Ascending aorta (tissue), 2 donors: ENCODE results near the gene SLC22A13. TPM values are rescaled to one million over a fixed set of nuclear protein-coding genes. Genes with fewer than 3 reads are reported as not detected.
"Not testable (repeated sequence)": the region's sequence is repeated elsewhere in the genome, so short reads cannot be mapped to it uniquely, and the experiment has no call there.

Experiments used
- DNase-seq, 2 donors: peaks; one replicate each; pipeline ENCODE4 v3.0.0-alpha.2; 2019; ENCODE audit warnings: low spot score in 2 of 2
- H3K27ac ChIP-seq, 2 donors: fragments of 200-600 bp; sonication (generic); one replicate each; pipeline ENCODE4 v1.5.1; 2016 to 2017; ENCODE audit warnings: mild to moderate bottlenecking in 1 of 2
- H3K27me3 ChIP-seq: fragments of 200-600 bp; sonication (generic); one replicate; pipeline ENCODE4 v1.5.1; 2017
- H3K36me3 ChIP-seq, 2 donors: fragments of 200-600 bp; sonication (generic); one replicate each; pipeline ENCODE4 v1.5.1; 2016
- H3K4me1 ChIP-seq, 2 donors: fragments of 200-600 bp; sonication (generic); one replicate each; pipeline ENCODE4 v1.5.1; 2016 to 2017; ENCODE audit warnings: mild to moderate bottlenecking in 1 of 2
- H3K4me3 ChIP-seq, 2 donors: fragments of 200-600 bp; sonication (generic); one replicate each; pipeline ENCODE4 v1.5.1; 2016 to 2017; ENCODE audit warnings: mild to moderate bottlenecking in 1 of 2
- H3K9me3 ChIP-seq, 2 donors: fragments of 200-600 bp; sonication (generic); one replicate each; pipeline ENCODE4 v1.5.1; 2016
- intact Hi-C: fragments of 100-400 bp; cut with DNase I; formaldehyde crosslinking; loops from one replicate; pipeline ENCODE4 v1.15.1; 2023
- total RNA-seq: library from RNA; depleted of rRNA; stranded (reverse); fragments of >200 nt; gene quantifications from one replicate; pipeline ENCODE4 v1.1.0, GENCODE V29; 2016
- TF ChIP-seq, protein P1 (sequence below), 3 experiments: fragments of 200-600 bp in 2 of 3; fragments of 450-650 bp in 1 of 3; sonication (generic) in 2 of 3; IDR thresholded peaks; one replicate each; pipeline ENCODE4 v1.5.1; 2016 to 2019; ENCODE audit warnings: antibody characterized with exemption in 3 of 3, mild to moderate bottlenecking in 1 of 3, moderate library complexity in 1 of 3

SLC22A13 gene
- total RNA-seq, 1 donor from 2014 or later: not detected

DNA sequence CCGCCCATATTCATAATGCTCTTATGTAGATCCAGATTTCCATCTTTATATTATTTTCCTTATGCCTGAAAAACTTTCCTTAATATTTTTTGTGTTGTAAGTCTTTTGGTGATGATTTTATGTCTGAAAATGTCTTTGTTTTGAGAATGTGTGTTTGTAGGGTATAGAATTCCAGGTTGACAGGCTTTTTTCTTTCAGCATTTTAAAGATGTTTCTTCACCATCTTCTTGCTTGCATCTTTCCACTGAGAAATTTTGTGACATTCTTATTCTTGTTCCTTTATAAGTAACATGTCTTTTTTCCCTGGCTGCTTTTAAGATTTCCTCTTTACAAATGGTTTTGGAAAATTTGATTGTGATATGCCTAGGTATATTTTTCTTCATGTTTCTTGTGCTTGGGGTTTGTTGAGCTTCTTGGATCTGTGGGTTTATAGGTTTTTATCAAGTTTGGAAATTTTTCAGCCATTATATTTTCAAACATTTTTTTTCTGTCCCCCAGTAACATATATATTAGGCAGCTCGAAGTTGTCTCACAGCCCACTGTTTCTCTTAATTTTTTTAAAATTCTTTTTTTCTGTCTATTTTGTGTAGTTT, 27.1 kb upstream of the SLC22A13 start:
- TF ChIP-seq, protein P1, sequence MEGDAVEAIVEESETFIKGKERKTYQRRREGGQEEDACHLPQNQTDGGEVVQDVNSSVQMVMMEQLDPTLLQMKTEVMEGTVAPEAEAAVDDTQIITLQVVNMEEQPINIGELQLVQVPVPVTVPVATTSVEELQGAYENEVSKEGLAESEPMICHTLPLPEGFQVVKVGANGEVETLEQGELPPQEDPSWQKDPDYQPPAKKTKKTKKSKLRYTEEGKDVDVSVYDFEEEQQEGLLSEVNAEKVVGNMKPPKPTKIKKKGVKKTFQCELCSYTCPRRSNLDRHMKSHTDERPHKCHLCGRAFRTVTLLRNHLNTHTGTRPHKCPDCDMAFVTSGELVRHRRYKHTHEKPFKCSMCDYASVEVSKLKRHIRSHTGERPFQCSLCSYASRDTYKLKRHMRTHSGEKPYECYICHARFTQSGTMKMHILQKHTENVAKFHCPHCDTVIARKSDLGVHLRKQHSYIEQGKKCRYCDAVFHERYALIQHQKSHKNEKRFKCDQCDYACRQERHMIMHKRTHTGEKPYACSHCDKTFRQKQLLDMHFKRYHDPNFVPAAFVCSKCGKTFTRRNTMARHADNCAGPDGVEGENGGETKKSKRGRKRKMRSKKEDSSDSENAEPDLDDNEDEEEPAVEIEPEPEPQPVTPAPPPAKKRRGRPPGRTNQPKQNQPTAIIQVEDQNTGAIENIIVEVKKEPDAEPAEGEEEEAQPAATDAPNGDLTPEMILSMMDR (IDR thresholded peaks at IDR 0.05): no peak
- intact Hi-C loops: no loop called here
- no peaks in the 10 kb centered on the region for H3K27me3 ChIP-seq
- H3K36me3 ChIP-seq: peaks cover 15 to 56% of the 10 kb centered on the region in 2 donors
- no peak for DNase-seq
- H3K27ac ChIP-seq: no peak overlapping the region
- peaks cover 0 to 13% of the 10 kb centered on the region in 2 donors for H3K9me3 ChIP-seq
- H3K4me1 ChIP-seq: no peaks in the 10 kb centered on the region
- no peak overlapping the region for H3K4me3 ChIP-seq

DNA sequence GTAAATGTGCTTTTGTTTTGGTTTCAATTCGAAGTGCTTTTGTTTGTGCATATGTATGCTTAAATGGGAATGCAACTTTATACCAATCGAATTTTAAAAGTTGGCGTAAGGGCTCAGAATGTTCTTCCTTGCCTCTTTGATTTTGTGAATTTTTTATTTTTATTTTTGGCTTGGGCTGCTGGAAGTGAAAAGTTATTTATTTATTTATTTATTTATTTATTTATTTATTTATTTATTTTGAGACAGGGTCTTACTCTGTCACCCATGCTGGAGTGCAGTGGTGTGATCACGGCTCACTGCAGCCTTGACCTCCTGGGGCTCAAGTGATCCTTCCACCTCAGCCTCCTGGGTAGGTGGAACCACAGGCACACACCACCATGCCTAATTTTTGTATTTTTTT, 22.8 kb upstream of the SLC22A13 start:
- H3K27me3 ChIP-seq, intact Hi-C loops, H3K27ac ChIP-seq, H3K4me1 ChIP-seq, DNase-seq, H3K9me3 ChIP-seq, H3K4me3 ChIP-seq: not testable (repeated sequence)
- peaks cover 15 to 52% of the 10 kb centered on the region in 2 donors for H3K36me3 ChIP-seq

DNA sequence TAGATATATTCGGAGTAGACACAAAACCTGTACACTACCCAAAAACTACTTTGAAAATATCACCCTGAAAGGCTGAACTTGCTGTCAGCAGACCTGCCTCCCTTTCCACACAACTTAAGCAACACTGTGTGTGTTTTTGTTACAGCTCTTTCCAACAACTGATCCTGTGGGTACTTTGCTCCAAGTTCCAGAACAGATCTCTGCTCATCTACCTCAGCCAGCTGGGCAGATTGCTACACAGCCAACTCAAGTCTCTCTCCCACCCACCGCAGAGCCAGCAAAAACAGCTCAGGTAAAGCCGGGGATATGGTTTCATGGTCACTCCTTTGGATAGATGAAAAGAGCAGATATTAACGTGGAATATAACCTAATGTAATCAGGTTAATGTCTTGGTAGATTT, 19.7 kb upstream of the SLC22A13 start:
- Histone ChIP-seq H3K27me3 (no peaks in the 10 kb centered on the region), H3K9me3 (no peaks in the 10 kb centered on the region), H3K4me3 (no peak overlapping the region), H3K36me3 (peaks cover 12 to 54% of the 10 kb centered on the region in 2 donors), H3K4me1 (no peaks in the 10 kb centered on the region), H3K27ac (no peak overlapping the region)
- TF ChIP-seq, protein P1 (IDR thresholded peaks at IDR 0.05): no peak
- no peak for DNase-seq
- intact Hi-C loops: loop anchor here (2.0 kb wide), 1 partner anchor 109 kb away; the partner anchor contains the start of gene ACAA1

DNA sequence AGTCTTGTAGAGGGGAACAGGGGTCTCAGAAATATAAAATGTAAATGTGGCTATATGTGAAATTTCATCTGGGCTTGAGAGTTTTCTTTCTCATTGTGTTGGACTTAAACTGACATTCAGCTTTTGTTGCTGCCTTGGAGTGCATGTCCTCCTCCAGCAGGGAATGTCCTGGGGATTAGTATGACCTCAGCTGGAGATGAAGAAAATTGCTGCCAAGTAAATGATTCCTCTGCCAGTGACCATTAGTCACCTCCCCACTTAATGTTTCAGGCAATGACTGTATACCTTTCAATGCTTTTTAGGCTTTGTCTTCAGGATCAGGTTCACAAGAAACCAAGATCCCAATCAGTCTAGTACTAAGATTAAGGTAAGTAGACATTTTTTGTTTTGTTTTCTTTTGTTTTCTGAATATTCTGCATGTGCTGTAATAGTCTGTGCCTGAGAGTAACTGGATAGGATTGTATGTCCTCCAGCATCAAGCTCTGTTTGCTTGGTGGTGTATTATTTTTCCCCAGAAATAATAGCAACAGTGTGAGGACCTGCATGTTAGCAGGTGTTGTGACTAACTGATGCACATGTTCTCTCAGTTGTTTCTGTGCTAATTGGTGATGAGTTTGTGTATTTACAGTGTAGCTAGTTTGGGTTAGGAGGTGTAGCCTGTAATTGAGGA, 18.1 kb upstream of the SLC22A13 start:
- Histone ChIP-seq H3K27me3 (no peaks in the 10 kb centered on the region), H3K9me3 (no peaks in the 10 kb centered on the region), H3K4me1 (no peaks in the 10 kb centered on the region), H3K27ac (no peak overlapping the region), H3K36me3 (peaks cover 24 to 70% of the 10 kb centered on the region in 2 donors), H3K4me3 (no peak overlapping the region)
- TF ChIP-seq, protein P1 (IDR thresholded peaks at IDR 0.05): peak in 1 of 3 experiments; percentile 6
- intact Hi-C loops: loop anchor here (2.0 kb wide), 1 partner anchor 111 kb away; the partner anchor contains the start of gene ACAA1
- DNase-seq: no peak

DNA sequence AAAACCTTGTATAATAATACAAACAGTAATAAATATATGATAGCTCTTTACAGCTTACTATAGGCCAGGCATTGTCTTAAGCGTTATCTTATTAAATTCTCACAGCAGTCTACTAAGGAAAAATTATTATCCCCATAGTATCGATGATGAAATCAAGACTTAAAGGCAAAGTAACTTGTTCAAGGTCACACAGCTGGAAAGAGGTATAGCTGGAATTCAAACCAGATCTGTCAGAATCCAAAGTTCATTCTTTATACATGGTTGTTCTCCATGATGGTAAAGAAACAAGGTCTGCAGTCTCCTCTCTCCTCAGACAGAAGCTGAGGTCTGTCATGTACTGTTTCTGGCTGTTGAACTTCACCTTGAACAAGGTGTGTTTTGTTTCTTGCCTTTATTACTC, 15.4 kb upstream of the SLC22A13 start:
- no peak overlapping the region for H3K27ac ChIP-seq
- H3K4me1 ChIP-seq: no peaks in the 10 kb centered on the region
- no peaks in the 10 kb centered on the region for H3K9me3 ChIP-seq
- peaks cover 40 to 89% of the 10 kb centered on the region in 2 donors for H3K36me3 ChIP-seq
- no peaks in the 10 kb centered on the region for H3K27me3 ChIP-seq
- H3K4me3 ChIP-seq: no peak overlapping the region
- intact Hi-C loops: no loop called here
- TF ChIP-seq, protein P1 (IDR thresholded peaks at IDR 0.05): no peak
- no peak for DNase-seq

DNA sequence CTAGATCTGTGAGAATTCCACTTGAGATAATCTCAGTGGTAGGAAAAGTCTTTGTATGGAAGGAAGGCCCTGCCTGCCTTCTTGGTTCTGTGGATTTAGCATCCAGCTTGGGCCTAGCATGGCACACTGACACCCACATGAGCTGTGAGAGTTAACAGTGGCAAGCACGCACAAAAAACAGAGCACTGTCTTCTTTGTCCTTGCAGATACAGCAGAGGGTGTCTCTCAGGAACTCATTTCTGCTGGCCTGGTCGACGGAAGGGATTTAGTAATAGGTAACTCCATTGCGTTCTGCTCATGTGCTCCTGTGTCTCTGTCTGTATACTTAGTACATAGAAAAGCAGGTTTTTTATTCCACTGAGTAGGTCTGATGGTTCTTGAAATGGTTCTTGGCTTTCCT, 14.4 kb upstream of the SLC22A13 start:
- TF ChIP-seq, protein P1 (IDR thresholded peaks at IDR 0.05): no peak
- no peak for DNase-seq
- Histone ChIP-seq H3K9me3 (no peaks in the 10 kb centered on the region), H3K27me3 (no peaks in the 10 kb centered on the region), H3K27ac (no peak overlapping the region), H3K36me3 (peaks cover 34 to 86% of the 10 kb centered on the region in 2 donors), H3K4me1 (no peaks in the 10 kb centered on the region), H3K4me3 (no peak overlapping the region)
- intact Hi-C loops: no loop called here
